HEK293T (cell line): ENCODE measurements around the gene LUC7L.

Source experiments
- ARNT ChIP-seq: fragments of 450-650 bp; IDR thresholded peaks from 2 replicates; pipeline ENCODE4 v1.6.1; 2017; ENCODE audit warnings: mild to moderate bottlenecking
- BHLHE40 ChIP-seq: fragments of 450-650 bp; IDR thresholded peaks from 2 replicates; pipeline ENCODE4 v1.6.1; 2016; ENCODE audit warnings: mild to moderate bottlenecking, moderate library complexity, borderline replicate concordance
- CTBP1 ChIP-seq: fragments of 450-650 bp; IDR thresholded peaks from 2 replicates; pipeline ENCODE4 v1.6.1; 2016; ENCODE audit warnings: borderline replicate concordance
- ELF4 ChIP-seq: fragments of 450-650 bp; IDR thresholded peaks from 2 replicates; pipeline ENCODE4 v1.6.1; 2017; ENCODE audit warnings: antibody characterized with exemption
- FOXA1 ChIP-seq: fragments of 450-650 bp; IDR thresholded peaks from 2 replicates; pipeline ENCODE4 v1.6.1; 2016; ENCODE audit warnings: mild to moderate bottlenecking
- FOXM1 ChIP-seq: fragments of 450-650 bp; IDR thresholded peaks from 2 replicates; pipeline ENCODE4 v1.6.1; 2017; ENCODE audit warnings: mild to moderate bottlenecking, borderline replicate concordance
- HDGF ChIP-seq: fragments of 450-650 bp; IDR thresholded peaks from 2 replicates; pipeline ENCODE4 v1.6.1; 2017; ENCODE audit warnings: antibody characterized with exemption, borderline replicate concordance
- LEF1 ChIP-seq: fragments of 450-650 bp; IDR thresholded peaks from 2 replicates; pipeline ENCODE4 v1.6.1; 2017; ENCODE audit warnings: mild to moderate bottlenecking, borderline replicate concordance
- SP1 ChIP-seq: fragments of 450-650 bp; IDR thresholded peaks from 2 replicates; pipeline ENCODE4 v1.6.1; 2017
- TARDBP ChIP-seq: fragments of 450-650 bp; IDR thresholded peaks from 2 replicates; pipeline ENCODE4 v1.6.1; 2016
- ZNF384 ChIP-seq: fragments of 450-650 bp; IDR thresholded peaks from 2 replicates; pipeline ENCODE4 v1.6.1; 2016

DNA sequence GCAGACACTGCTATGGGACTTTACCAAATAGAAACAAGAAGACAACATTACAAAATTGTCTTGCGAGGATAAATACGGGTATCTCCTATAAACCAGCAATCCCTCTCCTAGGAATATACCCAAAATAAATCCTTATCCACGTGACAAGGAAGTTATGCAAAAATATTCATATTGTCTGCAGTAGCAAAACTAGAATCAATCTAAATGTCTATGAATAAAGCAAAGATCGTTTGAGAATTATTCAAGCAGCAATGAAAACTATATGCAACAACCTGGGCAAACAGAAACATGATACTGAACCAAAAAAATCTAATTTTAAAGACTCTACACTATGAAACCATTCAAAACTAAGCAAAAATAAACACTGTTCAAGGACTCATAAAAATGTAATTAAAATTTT, 9.2 kb downstream of the LUC7L start:
- TF ChIP-seq ELF4: no peak
- no peak for TF ChIP-seq HDGF
- no peak for TF ChIP-seq CTBP1
- no peak for TF ChIP-seq SP1
- no peak for TF ChIP-seq LEF1
- TF ChIP-seq BHLHE40: no peak
- no peak for TF ChIP-seq FOXM1
- TF ChIP-seq TARDBP: no peak
- TF ChIP-seq FOXA1: no peak
- no peak for TF ChIP-seq ARNT
- no peak for TF ChIP-seq ZNF384
